ENCODE measurements around the gene NDUFB8. TPM values are rescaled to one million over a fixed set of nuclear protein-coding genes. Genes with fewer than 3 reads are reported as not detected.

The NDUFB8 gene
- total RNA-seq, 1 donor from 2014 or later = 200 TPM

DNA sequence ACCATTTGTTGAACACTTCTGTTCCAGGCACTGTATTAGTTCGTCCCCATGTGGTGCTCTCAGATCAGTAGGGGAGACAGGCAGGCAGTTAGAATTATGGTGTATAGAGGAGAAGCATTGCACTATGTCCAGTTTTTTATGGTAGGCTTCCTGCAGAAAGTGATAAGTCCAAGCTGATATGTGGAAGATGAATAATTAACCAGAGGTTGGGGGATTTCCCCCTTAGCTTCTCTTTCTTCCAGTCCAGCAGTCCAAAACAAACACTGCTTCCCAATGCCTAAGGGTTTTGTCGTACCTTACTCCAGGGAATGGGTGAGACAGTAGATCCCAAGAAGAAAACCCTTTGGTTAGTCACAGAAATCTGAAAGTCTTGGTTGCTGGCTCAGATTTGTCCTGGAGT, 25.2 kb upstream of the NDUFB8 start:
- no peaks in the 10 kb centered on the region for H3K4me1 Mint-ChIP-seq
- no peak overlapping the region for H3K4me3 Mint-ChIP-seq
- H3K27ac Mint-ChIP-seq (ENCODE audit: unreplicated experiment) = no peak overlapping the region
- no peaks in the 10 kb centered on the region for H3K27me3 Mint-ChIP-seq (ENCODE audit: low read depth)
- no peak for DNase-seq (ENCODE audit: low read depth, low spot score)
- TF ChIP-seq, protein P1, sequence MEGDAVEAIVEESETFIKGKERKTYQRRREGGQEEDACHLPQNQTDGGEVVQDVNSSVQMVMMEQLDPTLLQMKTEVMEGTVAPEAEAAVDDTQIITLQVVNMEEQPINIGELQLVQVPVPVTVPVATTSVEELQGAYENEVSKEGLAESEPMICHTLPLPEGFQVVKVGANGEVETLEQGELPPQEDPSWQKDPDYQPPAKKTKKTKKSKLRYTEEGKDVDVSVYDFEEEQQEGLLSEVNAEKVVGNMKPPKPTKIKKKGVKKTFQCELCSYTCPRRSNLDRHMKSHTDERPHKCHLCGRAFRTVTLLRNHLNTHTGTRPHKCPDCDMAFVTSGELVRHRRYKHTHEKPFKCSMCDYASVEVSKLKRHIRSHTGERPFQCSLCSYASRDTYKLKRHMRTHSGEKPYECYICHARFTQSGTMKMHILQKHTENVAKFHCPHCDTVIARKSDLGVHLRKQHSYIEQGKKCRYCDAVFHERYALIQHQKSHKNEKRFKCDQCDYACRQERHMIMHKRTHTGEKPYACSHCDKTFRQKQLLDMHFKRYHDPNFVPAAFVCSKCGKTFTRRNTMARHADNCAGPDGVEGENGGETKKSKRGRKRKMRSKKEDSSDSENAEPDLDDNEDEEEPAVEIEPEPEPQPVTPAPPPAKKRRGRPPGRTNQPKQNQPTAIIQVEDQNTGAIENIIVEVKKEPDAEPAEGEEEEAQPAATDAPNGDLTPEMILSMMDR (conservative IDR thresholded peaks at IDR 0.05) = no peak
- no peaks in the 10 kb centered on the region for H3K36me3 Mint-ChIP-seq (ENCODE audit: low read depth)
- H3K9me3 Mint-ChIP-seq = no peaks in the 10 kb centered on the region

DNA sequence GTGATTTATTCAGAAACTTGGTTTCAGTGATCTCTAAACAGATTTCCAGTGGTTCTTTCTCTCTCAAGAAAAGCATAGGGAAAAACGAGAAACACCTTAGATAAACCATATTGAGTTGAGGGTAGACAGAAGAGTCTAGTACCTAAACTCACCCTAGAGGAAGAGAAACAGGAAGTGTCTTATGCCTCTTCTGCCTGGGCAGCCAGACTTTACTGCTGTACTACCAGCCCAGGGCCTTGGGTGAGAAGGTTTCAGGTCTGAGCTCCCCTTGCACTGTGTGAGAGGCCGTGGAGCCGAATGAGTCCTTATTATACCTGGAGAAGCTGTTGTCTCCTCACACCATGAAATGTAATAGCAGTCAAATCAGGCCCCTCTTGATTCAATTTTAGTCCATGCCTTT, 24.3 kb upstream of the NDUFB8 start:
- Mint-ChIP-seq H3K36me3 (ENCODE audit: low read depth) (no peaks in the 10 kb centered on the region), H3K4me1 (no peaks in the 10 kb centered on the region), H3K27ac (ENCODE audit: unreplicated experiment) (no peak overlapping the region), H3K27me3 (ENCODE audit: low read depth) (no peaks in the 10 kb centered on the region), H3K9me3 (no peaks in the 10 kb centered on the region), H3K4me3 (no peak overlapping the region)
- TF ChIP-seq, protein P1 (conservative IDR thresholded peaks at IDR 0.05) = no peak
- no peak for DNase-seq (ENCODE audit: low read depth, low spot score)

DNA sequence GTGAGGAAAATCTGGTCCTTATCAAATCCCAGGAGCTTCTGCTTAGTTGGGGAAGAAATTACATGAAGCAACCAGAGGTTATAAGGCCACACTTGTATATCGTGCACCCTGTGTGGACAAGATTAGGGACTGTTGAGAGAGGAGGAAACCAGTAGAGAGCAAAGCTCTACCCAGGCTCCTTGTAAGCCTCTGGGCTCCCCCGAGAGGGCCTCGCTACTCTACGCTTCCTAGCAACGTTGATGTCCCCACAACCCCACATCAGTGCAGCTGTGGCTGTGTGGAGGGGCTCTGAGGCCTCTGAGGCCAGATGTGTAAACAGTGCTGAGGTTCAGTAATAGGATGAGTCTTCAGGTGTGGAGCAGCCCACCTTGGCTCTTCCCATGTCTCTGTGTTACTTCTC, 22.1 kb upstream of the NDUFB8 start:
- Mint-ChIP-seq H3K27ac (ENCODE audit: unreplicated experiment) (no peak overlapping the region), H3K4me1 (no peaks in the 10 kb centered on the region), H3K27me3 (ENCODE audit: low read depth) (no peaks in the 10 kb centered on the region), H3K4me3 (no peak overlapping the region), H3K36me3 (ENCODE audit: low read depth) (peaks cover 6% of the 10 kb centered on the region), H3K9me3 (no peaks in the 10 kb centered on the region)
- TF ChIP-seq, protein P1 (conservative IDR thresholded peaks at IDR 0.05) = no peak
- DNase-seq (ENCODE audit: low read depth, low spot score) = no peak

DNA sequence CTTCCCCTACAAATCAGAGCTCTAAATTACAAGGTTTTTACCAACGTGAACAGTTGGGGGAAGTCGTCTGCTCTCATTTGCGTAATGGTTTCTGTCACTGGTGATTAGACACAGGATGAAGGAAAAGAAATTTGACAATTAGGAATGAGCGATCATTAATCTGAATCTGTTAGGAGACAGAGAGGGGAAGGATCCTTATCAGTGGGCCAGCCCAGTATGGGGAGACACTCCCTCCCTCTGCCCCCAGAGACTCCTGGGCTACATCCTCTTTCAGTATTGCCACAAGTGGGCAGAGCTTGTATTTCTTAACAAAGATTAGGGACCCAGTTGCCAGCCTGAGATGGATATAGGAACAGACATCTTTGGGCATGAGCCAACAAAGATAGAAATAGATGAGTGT, 21.5 kb upstream of the NDUFB8 start:
- TF ChIP-seq, protein P1 (conservative IDR thresholded peaks at IDR 0.05) = no peak
- H3K36me3 Mint-ChIP-seq (ENCODE audit: low read depth) = peaks cover 10% of the 10 kb centered on the region

DNA sequence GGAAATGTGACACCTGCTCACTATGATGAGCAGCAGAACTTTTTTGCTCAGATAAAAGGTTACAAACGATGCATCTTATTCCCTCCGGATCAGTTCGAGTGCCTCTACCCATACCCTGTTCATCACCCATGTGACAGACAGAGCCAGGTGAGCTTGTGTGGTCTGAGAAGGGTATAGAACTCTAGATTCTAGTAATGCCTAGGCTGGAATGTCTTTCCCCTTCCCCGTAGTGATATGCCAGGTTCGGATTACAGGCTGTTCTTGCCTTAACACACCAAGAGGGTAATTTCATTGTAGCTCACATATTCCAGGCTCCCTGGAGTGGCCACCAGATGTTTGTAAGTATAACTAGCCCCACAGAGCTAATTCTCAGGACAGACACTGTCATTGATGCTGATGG, 15.3 kb upstream of the NDUFB8 start:
- H3K9me3 Mint-ChIP-seq = no peaks in the 10 kb centered on the region
- H3K4me1 Mint-ChIP-seq = no peaks in the 10 kb centered on the region
- H3K27ac Mint-ChIP-seq (ENCODE audit: unreplicated experiment) = no peak overlapping the region
- no peak for DNase-seq (ENCODE audit: low read depth, low spot score)
- TF ChIP-seq, protein P1 (conservative IDR thresholded peaks at IDR 0.05) = no peak
- no peaks in the 10 kb centered on the region for H3K27me3 Mint-ChIP-seq (ENCODE audit: low read depth)
- H3K36me3 Mint-ChIP-seq (ENCODE audit: low read depth) = peaks cover 17% of the 10 kb centered on the region
- H3K4me3 Mint-ChIP-seq = no peak overlapping the region

More for the DNA sequence above, 21.5 kb upstream of the NDUFB8 start:
- no peaks in the 10 kb centered on the region for H3K9me3 Mint-ChIP-seq
- H3K4me1 Mint-ChIP-seq = no peaks in the 10 kb centered on the region
- no peak overlapping the region for H3K27ac Mint-ChIP-seq (ENCODE audit: unreplicated experiment)
- DNase-seq (ENCODE audit: low read depth, low spot score) = no peak
- no peaks in the 10 kb centered on the region for H3K27me3 Mint-ChIP-seq (ENCODE audit: low read depth)
- no peak overlapping the region for H3K4me3 Mint-ChIP-seq

DNA sequence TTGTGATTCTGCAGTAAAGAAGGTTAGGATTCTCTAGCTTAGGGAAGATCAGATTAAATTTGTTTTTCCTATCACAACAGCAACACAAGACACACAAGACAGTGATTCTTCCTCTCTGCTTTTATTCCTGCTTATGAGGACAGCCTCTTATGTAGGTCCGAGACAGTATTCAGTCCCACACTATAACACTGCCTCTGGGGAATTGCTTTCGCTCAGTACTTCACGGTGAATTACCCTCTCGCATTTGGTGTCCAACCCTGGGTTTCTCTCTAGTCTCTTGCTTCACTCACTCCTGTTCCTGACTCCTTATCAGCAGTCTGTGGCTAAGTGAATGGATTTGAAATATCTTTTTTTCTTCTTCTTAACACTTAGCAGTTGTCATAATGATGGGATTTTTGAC, 7.8 kb upstream of the NDUFB8 start:
- Mint-ChIP-seq H3K36me3 (ENCODE audit: low read depth) (peaks cover 5% of the 10 kb centered on the region), H3K4me1 (peaks cover 3% of the 10 kb centered on the region), H3K9me3 (no peaks in the 10 kb centered on the region), H3K27ac (ENCODE audit: unreplicated experiment) (no peak overlapping the region), H3K27me3 (ENCODE audit: low read depth) (no peaks in the 10 kb centered on the region), H3K4me3 (no peak overlapping the region)
- DNase-seq (ENCODE audit: low read depth, low spot score) = no peak
- TF ChIP-seq, protein P1 (conservative IDR thresholded peaks at IDR 0.05) = no peak
